H9 (cell line): ENCODE results near the gene ANO6. TPM values are rescaled to one million over a fixed set of nuclear protein-coding genes. Genes with fewer than 3 reads are reported as not detected.

ENCODE experiments used
- DNase-seq: peaks from one replicate; pipeline ENCODE4 v3.0.0-alpha.2; 2017
- H2AFZ ChIP-seq: one replicate; pipeline ENCODE4 v1.6.1; 2013; ENCODE audit warnings: mild to moderate bottlenecking, low read length, control low read depth, moderate library complexity
- H2AK5ac ChIP-seq: 2 replicates; pipeline ENCODE4 v1.6.1; 2013; ENCODE audit warnings: low read length, control low read depth, mixed read lengths; ENCODE audit not compliant: insufficient read length
- H2BK120ac ChIP-seq: one replicate; pipeline ENCODE4 v1.6.1; 2013; ENCODE audit warnings: low read depth, mild to moderate bottlenecking, low read length, control low read depth, inconsistent platforms; ENCODE audit not compliant: poor library complexity, severe bottlenecking
- H2BK12ac ChIP-seq: 2 replicates; pipeline ENCODE4 v1.6.1; 2013; ENCODE audit warnings: low read length, control low read depth, mixed read lengths, low read depth; ENCODE audit not compliant: insufficient read length
- H2BK15ac ChIP-seq: 2 replicates; pipeline ENCODE4 v1.6.1; 2013; ENCODE audit warnings: low read depth, low read length, control low read depth
- H2BK20ac ChIP-seq: one replicate; pipeline ENCODE4 v1.6.1; 2013; ENCODE audit warnings: low read depth, mild to moderate bottlenecking, low read length, control low read depth, inconsistent platforms; ENCODE audit not compliant: poor library complexity, severe bottlenecking
- H2BK5ac ChIP-seq: 2 replicates; pipeline ENCODE4 v1.6.1; 2013; ENCODE audit warnings: low read length, control low read depth, mixed read lengths; ENCODE audit not compliant: insufficient read length
- H3K14ac ChIP-seq: 2 replicates; pipeline ENCODE4 v1.6.1; 2013; ENCODE audit warnings: low read length, control low read depth; ENCODE audit not compliant: insufficient read depth
- H3K18ac ChIP-seq: 2 replicates; pipeline ENCODE4 v1.6.1; 2013; ENCODE audit warnings: low read depth, mild to moderate bottlenecking, mixed read lengths, low read length, control low read depth; ENCODE audit not compliant: insufficient read length
- H3K23ac ChIP-seq: 2 replicates; pipeline ENCODE4 v1.6.1; 2013; ENCODE audit warnings: low read length, control low read depth, mixed read lengths, low read depth; ENCODE audit not compliant: insufficient read length
- H3K23me2 ChIP-seq: 2 replicates; pipeline ENCODE4 v1.6.1; 2013; ENCODE audit warnings: low read depth, mild to moderate bottlenecking, mixed read lengths, low read length, control low read depth; ENCODE audit not compliant: insufficient read length, poor library complexity, severe bottlenecking
- H3K27ac ChIP-seq: 2 replicates; pipeline ENCODE4 v1.5.1; 2013; ENCODE audit warnings: low read length, control low read depth, mixed read lengths, low read depth; ENCODE audit not compliant: insufficient read length
- H3K27me3 ChIP-seq: 2 replicates; pipeline ENCODE4 v1.6.1; 2013; ENCODE audit warnings: low read length, control low read depth, inconsistent platforms; ENCODE audit not compliant: insufficient read depth
- H3K4ac ChIP-seq: 2 replicates; pipeline ENCODE4 v1.6.1; 2013; ENCODE audit warnings: low read depth, mild to moderate bottlenecking, control low read depth, inconsistent platforms, low read length, moderate library complexity
- H3K4me1 ChIP-seq: 2 replicates; pipeline ENCODE4 v1.6.1; 2013; ENCODE audit warnings: low read length, control low read depth, inconsistent platforms; ENCODE audit not compliant: insufficient read depth
- H3K4me2 ChIP-seq: 2 replicates; pipeline ENCODE4 v1.6.1; 2013; ENCODE audit warnings: low read length, control low read depth, mixed read lengths; ENCODE audit not compliant: insufficient read length, insufficient read depth
- H3K56ac ChIP-seq: 2 replicates; pipeline ENCODE4 v1.6.1; 2013; ENCODE audit warnings: low read depth, mild to moderate bottlenecking, mixed read lengths, low read length, control low read depth; ENCODE audit not compliant: insufficient read length
- H3K79me1 ChIP-seq: 2 replicates; pipeline ENCODE4 v1.6.1; 2013; ENCODE audit warnings: low read depth, mild to moderate bottlenecking, moderate library complexity, low read length, control low read depth, inconsistent platforms; ENCODE audit not compliant: insufficient read depth, poor library complexity, severe bottlenecking
- H3K79me2 ChIP-seq: 2 replicates; pipeline ENCODE4 v1.6.1; 2013; ENCODE audit warnings: low read length, control low read depth, inconsistent platforms; ENCODE audit not compliant: insufficient read depth
- H3K9ac ChIP-seq: 2 replicates; pipeline ENCODE4 v1.6.1; 2013; ENCODE audit warnings: low read length, control low read depth, mixed read lengths; ENCODE audit not compliant: insufficient read length; ENCODE audit errors: extremely low read depth
- H3K9me3 ChIP-seq: one replicate; pipeline ENCODE4 v1.6.1; 2013; ENCODE audit warnings: low read depth, low read length, inconsistent platforms; ENCODE audit not compliant: control insufficient read depth
- H3T11ph ChIP-seq: one replicate; pipeline ENCODE4 v1.6.1; 2013; ENCODE audit warnings: mild to moderate bottlenecking, low read length, control low read depth, inconsistent platforms
- H4K20me1 ChIP-seq: one replicate; pipeline ENCODE4 v1.6.1; 2013; ENCODE audit not compliant: control insufficient read depth, insufficient read length, insufficient read depth
- H4K5ac ChIP-seq: 2 replicates; pipeline ENCODE4 v1.6.1; 2013; ENCODE audit warnings: low read depth, mild to moderate bottlenecking, mixed read lengths, low read length, control low read depth; ENCODE audit not compliant: insufficient read length
- H4K8ac ChIP-seq: replicated peaks from 2 replicates; pipeline ENCODE4 v1.6.1; 2013; ENCODE audit warnings: low read length, control low read depth, mixed read lengths, low read depth; ENCODE audit not compliant: insufficient read length
- H4K91ac ChIP-seq: 2 replicates; pipeline ENCODE4 v1.6.1; 2013; ENCODE audit warnings: low read depth, mild to moderate bottlenecking, moderate library complexity, mixed read lengths, low read length, control low read depth; ENCODE audit not compliant: insufficient read length
- H3K27ac Mint-ChIP-seq, 3 experiments: 2 replicates in 2 of 3; 3 replicates in 1 of 3; pipeline ENCODE4 v1.8.0; 2020 to 2021; ENCODE audit warnings: mixed read lengths in 3 of 3, mild to moderate bottlenecking in 1 of 3, moderate library complexity in 1 of 3
- H3K27me3 Mint-ChIP-seq: 2 replicates; pipeline ENCODE4 v1.8.0; 2021; ENCODE audit warnings: low read depth, mild to moderate bottlenecking, moderate library complexity, mixed read lengths
- H3K36me3 Mint-ChIP-seq, 3 experiments: 2 replicates in 2 of 3; 3 replicates in 1 of 3; pipeline ENCODE4 v1.8.0; 2020 to 2021; ENCODE audit warnings: low read depth in 3 of 3, mixed read lengths in 3 of 3; ENCODE audit not compliant: insufficient read depth in 1 of 3
- H3K4me1 Mint-ChIP-seq, 2 experiments: 2 replicates each; pipeline ENCODE4 v1.8.0; 2020; ENCODE audit warnings: mixed read lengths in 2 of 2
- H3K4me3 Mint-ChIP-seq, 2 experiments: 2 replicates in 1 of 2; 3 replicates in 1 of 2; pipeline ENCODE4 v1.8.0; 2020 to 2021; ENCODE audit warnings: mild to moderate bottlenecking in 2 of 2, mixed read lengths in 2 of 2, moderate library complexity in 1 of 2
- H3K9me3 Mint-ChIP-seq, 2 experiments: 2 replicates in 1 of 2; 3 replicates in 1 of 2; pipeline ENCODE4 v1.8.0; 2020; ENCODE audit warnings: mild to moderate bottlenecking in 2 of 2, mixed read lengths in 2 of 2, moderate library complexity in 1 of 2
- WGBS: extraction: QIAGEN DNeasy Blood & Tissue Kit; methylation state at CpG from one replicate; pipeline ENCODE4 v1.1.7; 2013; ENCODE audit warnings: missing lambda C conversion rate, low lambda C conversion rate, mixed read lengths; ENCODE audit not compliant: insufficient read length; ENCODE audit errors: extremely low coverage; 5-methylcytosine and 5-hydroxymethylcytosine counted together
- total RNA-seq: library from RNA; stranded (reverse); gene quantifications from 2 replicates; pipeline ENCODE4 v1.2.1, GENCODE V29; 2021
- TF ChIP-seq, protein P1 (sequence below): fragments of 200-600 bp; sonication (generic); conservative IDR thresholded peaks from 3 replicates; pipeline ENCODE4 v1.8.0; 2021; ENCODE audit warnings: antibody characterized with exemption, mild to moderate bottlenecking

ANO6 gene
- total RNA-seq, 1 experiment from 2014 or later, result 24.3 TPM

GRCh38 chr12:45314770-45315169 lies 98.9 kb downstream of the ANO6 start:
- TF ChIP-seq, protein P1, sequence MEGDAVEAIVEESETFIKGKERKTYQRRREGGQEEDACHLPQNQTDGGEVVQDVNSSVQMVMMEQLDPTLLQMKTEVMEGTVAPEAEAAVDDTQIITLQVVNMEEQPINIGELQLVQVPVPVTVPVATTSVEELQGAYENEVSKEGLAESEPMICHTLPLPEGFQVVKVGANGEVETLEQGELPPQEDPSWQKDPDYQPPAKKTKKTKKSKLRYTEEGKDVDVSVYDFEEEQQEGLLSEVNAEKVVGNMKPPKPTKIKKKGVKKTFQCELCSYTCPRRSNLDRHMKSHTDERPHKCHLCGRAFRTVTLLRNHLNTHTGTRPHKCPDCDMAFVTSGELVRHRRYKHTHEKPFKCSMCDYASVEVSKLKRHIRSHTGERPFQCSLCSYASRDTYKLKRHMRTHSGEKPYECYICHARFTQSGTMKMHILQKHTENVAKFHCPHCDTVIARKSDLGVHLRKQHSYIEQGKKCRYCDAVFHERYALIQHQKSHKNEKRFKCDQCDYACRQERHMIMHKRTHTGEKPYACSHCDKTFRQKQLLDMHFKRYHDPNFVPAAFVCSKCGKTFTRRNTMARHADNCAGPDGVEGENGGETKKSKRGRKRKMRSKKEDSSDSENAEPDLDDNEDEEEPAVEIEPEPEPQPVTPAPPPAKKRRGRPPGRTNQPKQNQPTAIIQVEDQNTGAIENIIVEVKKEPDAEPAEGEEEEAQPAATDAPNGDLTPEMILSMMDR, result no peak
- no peaks in the 10 kb centered on the region for H3K4me1 Mint-ChIP-seq
- H3K4me3 Mint-ChIP-seq, result no peak overlapping the region
- WGBS, result no CpG with 5 or more reads among the region's 1 CpG
- no peaks in the 10 kb centered on the region for H3K79me1 ChIP-seq
- H3K4me2 ChIP-seq, result no peak overlapping the region
- no peak overlapping the region for H2BK15ac ChIP-seq
- no peak overlapping the region for H3K4ac ChIP-seq
- H2BK12ac ChIP-seq, result no peak overlapping the region
- H3K56ac ChIP-seq, result no peak overlapping the region
- H2AFZ ChIP-seq, result no peak overlapping the region
- H4K91ac ChIP-seq, result no peak overlapping the region
- H3K14ac ChIP-seq, result no peak overlapping the region
- no peaks in the 10 kb centered on the region for H3K79me2 ChIP-seq
- H3K9me3 ChIP-seq, result no peaks in the 10 kb centered on the region
- H4K5ac ChIP-seq, result no peak overlapping the region
- H4K8ac ChIP-seq, result no peak overlapping the region
- H3K36me3 Mint-ChIP-seq, result peaks cover 18 to 23% (median 21%) of the 10 kb centered on the region in 3 experiments
- H2BK20ac ChIP-seq, result no peak overlapping the region
- no peak overlapping the region for H3K27ac ChIP-seq
- 0 out of 7 replicates have a peak overlapping the region, but pooled peaks of 1 of the 3 experiments have one; percentile 5 for H3K27ac Mint-ChIP-seq
- H3K23me2 ChIP-seq, result no peaks in the 10 kb centered on the region
- DNase-seq, result no peak
- H2BK5ac ChIP-seq, result no peak overlapping the region
- no peaks in the 10 kb centered on the region for H3K4me1 ChIP-seq
- H2AK5ac ChIP-seq, result no peak overlapping the region
- H2BK120ac ChIP-seq, result no peak overlapping the region
- H4K20me1 ChIP-seq, result no peaks in the 10 kb centered on the region
- no peaks in the 10 kb centered on the region for H3K27me3 ChIP-seq
- no peak overlapping the region for H3T11ph ChIP-seq
- no peak overlapping the region for H3K18ac ChIP-seq
- H3K23ac ChIP-seq, result no peak overlapping the region
- H3K9ac ChIP-seq, result no peak overlapping the region
- H3K9me3 Mint-ChIP-seq, result peaks cover 6 to 9% of the 10 kb centered on the region in 2 experiments; a peak in 4 of 5 replicates
- H3K27me3 Mint-ChIP-seq, result no peaks in the 10 kb centered on the region
